Measurements from ENCODE around the gene CENPB. TPM values are rescaled to one million over a fixed set of nuclear protein-coding genes. Genes with fewer than 3 reads are reported as not detected.

CENPB gene
- total and polyA plus RNA-seq, 10 of the 15 experiments (the other 5 are each of a cell fraction or from before 2014, with no cell fraction given) = 0.16 to 71.2 (median 14.0) TPM

DNA sequence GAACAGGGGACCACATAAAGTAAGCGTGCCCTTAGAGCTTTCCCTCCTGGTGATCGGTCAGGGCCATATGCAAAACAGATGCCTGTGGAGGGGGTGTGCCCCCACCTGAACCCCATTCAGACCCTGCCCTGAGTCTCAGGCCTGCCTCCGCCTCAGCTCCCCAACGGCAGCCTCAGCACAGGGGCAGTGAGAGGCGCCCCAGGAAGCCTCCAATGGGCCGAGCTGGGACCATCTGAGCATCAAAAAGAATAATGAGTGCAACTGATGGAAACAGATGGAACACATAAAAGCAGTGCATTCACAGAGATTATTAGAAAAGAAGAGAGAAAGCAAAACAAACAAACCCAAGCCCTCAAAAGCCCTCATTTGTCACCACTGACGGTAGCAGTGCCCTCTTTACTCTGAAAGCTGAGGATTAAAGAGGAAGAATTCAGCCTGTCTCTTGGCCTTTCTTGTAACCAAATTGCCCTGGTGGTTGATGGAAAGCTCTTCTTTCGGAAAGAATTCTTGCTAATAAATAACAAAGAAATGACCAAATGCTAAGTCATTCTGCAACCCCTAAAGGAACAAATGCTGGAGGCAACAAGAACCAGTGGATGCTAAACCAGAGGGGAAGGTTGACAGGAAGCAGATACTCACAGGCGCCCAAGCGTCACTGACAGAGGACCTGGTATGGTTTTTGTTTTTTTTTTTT, 25.7 kb downstream of the CENPB start:
- no peak for DNase-seq (ENCODE audit: low read depth, low spot score)
- FAIRE-seq = no peak
- Histone ChIP-seq H3K9ac (ENCODE audit: control insufficient read depth, insufficient read depth, low read length) (no peak overlapping the region), H3K36me3 (ENCODE audit: control insufficient read depth in 2 of 2, insufficient read depth in 2 of 2, low read length in 1 of 2) (peaks cover 0 to 2% of the 10 kb centered on the region in 2 experiments; a peak in 1 of 4 replicates), H3K9me3 (replicated peaks; ENCODE audit: control insufficient read depth, insufficient read depth, low read length) (no peaks in the 10 kb centered on the region), H2AFZ (ENCODE audit: control insufficient read depth, low read depth, low read length) (no peak overlapping the region), H3K79me2 (ENCODE audit: control insufficient read depth, insufficient read depth, low read length) (no peaks in the 10 kb centered on the region), H3K27me3 (replicated peaks in 1 of 2; ENCODE audit: control insufficient read depth in 2 of 2, insufficient read depth in 2 of 2, low read length in 1 of 2) (no peaks in the 10 kb centered on the region), H3K27ac (ENCODE audit: control insufficient read depth, insufficient read depth) (no peak overlapping the region), H3K4me2 (ENCODE audit: control insufficient read depth, insufficient read depth) (no peak overlapping the region), H3K4me3 (no peak overlapping the region), H3K4me1 (ENCODE audit: control insufficient read depth, insufficient read depth, low read length) (peaks cover 14% of the 10 kb centered on the region), H4K20me1 (ENCODE audit: control insufficient read depth, insufficient read depth) (no peaks in the 10 kb centered on the region)
- ChIA-PET RAD21 (ENCODE audit: unreplicated experiment) (interaction anchor here (0.7 to 0.8 kb wide), 2 partner anchors 812 to 929 kb away, joined by 3 read pairs; no protein-coding TSS in a partner anchor), POLR2A (interaction anchor here (0.7 kb wide), 1 partner anchor 191 kb away, joined by 3 read pairs; no protein-coding TSS in a partner anchor), SMC1A (ENCODE audit: uncharacterized antibody, unreplicated experiment) (no interaction called here), CTCF (no interaction called here)
- 58% methylated on average over 10 of the region's 10 CpGs for WGBS (ENCODE audit: insufficient coverage, insufficient replicate concordance, low lambda C conversion rate, missing lambda C conversion rate)
- peak; percentile 68 for ATAC-seq
- intact Hi-C loops (cut with micrococcal nuclease; ENCODE audit: unreplicated experiment) (no loop called here), in situ Hi-C loops (cut with MboI) (no loop called here)
- BruUV-seq (replicated peaks) = no TSS peak
- TF ChIP-seq HDGF (IDR thresholded peaks at IDR 0.05) = no peak
- TF ChIP-seq YY1 (IDR thresholded peaks at IDR 0.05; ENCODE audit: low read depth, low read length) = no peak
- TF ChIP-seq RAD21 (IDR thresholded peaks at IDR 0.05; ENCODE audit: insufficient read depth, low read depth, low read length) = no peak
- TF ChIP-seq CHD4 (IDR thresholded peaks at IDR 0.05) = no peak
- TF ChIP-seq SMAD1 (IDR thresholded peaks at IDR 0.05; ENCODE audit: low read depth, partially characterized antibody) = no peak
- no peak for TF ChIP-seq ZZZ3 (IDR thresholded peaks at IDR 0.05; ENCODE audit: control insufficient read depth, insufficient read length, low read depth)
- no peak for TF ChIP-seq SP1 (IDR thresholded peaks at IDR 0.05; ENCODE audit: low read depth, low read length)
- TF ChIP-seq, protein P1, sequence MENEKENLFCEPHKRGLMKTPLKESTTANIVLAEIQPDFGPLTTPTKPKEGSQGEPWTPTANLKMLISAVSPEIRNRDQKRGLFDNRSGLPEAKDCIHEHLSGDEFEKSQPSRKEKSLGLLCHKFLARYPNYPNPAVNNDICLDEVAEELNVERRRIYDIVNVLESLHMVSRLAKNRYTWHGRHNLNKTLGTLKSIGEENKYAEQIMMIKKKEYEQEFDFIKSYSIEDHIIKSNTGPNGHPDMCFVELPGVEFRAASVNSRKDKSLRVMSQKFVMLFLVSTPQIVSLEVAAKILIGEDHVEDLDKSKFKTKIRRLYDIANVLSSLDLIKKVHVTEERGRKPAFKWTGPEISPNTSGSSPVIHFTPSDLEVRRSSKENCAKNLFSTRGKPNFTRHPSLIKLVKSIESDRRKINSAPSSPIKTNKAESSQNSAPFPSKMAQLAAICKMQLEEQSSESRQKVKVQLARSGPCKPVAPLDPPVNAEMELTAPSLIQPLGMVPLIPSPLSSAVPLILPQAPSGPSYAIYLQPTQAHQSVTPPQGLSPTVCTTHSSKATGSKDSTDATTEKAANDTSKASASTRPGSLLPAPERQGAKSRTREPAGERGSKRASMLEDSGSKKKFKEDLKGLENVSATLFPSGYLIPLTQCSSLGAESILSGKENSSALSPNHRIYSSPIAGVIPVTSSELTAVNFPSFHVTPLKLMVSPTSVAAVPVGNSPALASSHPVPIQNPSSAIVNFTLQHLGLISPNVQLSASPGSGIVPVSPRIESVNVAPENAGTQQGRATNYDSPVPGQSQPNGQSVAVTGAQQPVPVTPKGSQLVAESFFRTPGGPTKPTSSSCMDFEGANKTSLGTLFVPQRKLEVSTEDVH (IDR thresholded peaks at IDR 0.05; ENCODE audit: low read depth, partially characterized antibody) = no peak
- no peak for TF ChIP-seq NFYB (IDR thresholded peaks at IDR 0.05; ENCODE audit: insufficient read depth, low read depth, low read length)
- TF ChIP-seq, protein P2, sequence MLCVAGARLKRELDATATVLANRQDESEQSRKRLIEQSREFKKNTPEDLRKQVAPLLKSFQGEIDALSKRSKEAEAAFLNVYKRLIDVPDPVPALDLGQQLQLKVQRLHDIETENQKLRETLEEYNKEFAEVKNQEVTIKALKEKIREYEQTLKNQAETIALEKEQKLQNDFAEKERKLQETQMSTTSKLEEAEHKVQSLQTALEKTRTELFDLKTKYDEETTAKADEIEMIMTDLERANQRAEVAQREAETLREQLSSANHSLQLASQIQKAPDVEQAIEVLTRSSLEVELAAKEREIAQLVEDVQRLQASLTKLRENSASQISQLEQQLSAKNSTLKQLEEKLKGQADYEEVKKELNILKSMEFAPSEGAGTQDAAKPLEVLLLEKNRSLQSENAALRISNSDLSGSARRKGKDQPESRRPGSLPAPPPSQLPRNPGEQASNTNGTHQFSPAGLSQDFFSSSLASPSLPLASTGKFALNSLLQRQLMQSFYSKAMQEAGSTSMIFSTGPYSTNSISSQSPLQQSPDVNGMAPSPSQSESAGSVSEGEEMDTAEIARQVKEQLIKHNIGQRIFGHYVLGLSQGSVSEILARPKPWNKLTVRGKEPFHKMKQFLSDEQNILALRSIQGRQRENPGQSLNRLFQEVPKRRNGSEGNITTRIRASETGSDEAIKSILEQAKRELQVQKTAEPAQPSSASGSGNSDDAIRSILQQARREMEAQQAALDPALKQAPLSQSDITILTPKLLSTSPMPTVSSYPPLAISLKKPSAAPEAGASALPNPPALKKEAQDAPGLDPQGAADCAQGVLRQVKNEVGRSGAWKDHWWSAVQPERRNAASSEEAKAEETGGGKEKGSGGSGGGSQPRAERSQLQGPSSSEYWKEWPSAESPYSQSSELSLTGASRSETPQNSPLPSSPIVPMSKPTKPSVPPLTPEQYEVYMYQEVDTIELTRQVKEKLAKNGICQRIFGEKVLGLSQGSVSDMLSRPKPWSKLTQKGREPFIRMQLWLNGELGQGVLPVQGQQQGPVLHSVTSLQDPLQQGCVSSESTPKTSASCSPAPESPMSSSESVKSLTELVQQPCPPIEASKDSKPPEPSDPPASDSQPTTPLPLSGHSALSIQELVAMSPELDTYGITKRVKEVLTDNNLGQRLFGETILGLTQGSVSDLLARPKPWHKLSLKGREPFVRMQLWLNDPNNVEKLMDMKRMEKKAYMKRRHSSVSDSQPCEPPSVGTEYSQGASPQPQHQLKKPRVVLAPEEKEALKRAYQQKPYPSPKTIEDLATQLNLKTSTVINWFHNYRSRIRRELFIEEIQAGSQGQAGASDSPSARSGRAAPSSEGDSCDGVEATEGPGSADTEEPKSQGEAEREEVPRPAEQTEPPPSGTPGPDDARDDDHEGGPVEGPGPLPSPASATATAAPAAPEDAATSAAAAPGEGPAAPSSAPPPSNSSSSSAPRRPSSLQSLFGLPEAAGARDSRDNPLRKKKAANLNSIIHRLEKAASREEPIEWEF (IDR thresholded peaks at IDR 0.05; ENCODE audit: insufficient replicate concordance, low read depth, low read length) = no peak
- no peak for TF ChIP-seq CEBPZ (IDR thresholded peaks at IDR 0.05; ENCODE audit: low read depth, low read length)
